IPS-NIHi11 (cell line): ENCODE results near the gene FASTK.

ENCODE experiments used
- DNase-seq: peaks from one replicate; pipeline ENCODE4 v3.0.0; 2012; ENCODE audit warnings: mixed read lengths, low spot score

The FASTK gene

DNA sequence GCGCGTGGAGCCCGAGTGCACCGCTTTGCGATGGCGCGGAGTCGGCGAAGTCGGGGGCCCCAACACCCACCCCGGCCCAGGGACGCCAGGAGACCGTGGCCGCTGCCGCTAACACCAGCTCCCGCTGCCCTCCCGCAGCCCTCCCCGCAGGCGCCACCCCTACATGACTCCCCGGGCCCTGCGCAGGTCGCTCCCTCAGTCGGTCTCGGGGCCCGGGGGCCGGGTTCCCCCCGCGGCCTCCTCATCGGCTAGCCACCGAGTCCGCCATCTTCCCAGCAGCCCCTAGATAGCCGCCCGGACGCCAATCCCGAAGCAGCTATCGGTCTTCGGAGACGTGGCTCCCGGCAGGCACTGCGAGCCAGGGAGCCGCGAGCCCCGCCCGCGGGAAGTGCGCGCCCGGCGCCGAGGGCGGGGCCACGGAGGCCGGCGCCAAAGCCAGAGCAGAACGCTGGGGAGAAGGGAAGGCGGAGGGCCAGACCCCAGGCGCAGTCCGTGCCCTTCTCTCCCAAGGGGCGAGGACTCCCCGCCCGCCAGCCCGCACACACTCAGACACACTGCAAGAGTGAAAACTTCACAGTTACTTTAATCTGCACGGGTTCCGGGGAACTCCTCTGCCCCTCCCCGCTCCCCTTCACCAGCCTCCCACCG lies at the start of gene FASTK:
FASTK (minus strand) TSS at position 288 of the 648 bp plus-strand sequence; CDS start at position 245, 43 bp downstream.
- peak; percentile 93 for DNase-seq

DNA sequence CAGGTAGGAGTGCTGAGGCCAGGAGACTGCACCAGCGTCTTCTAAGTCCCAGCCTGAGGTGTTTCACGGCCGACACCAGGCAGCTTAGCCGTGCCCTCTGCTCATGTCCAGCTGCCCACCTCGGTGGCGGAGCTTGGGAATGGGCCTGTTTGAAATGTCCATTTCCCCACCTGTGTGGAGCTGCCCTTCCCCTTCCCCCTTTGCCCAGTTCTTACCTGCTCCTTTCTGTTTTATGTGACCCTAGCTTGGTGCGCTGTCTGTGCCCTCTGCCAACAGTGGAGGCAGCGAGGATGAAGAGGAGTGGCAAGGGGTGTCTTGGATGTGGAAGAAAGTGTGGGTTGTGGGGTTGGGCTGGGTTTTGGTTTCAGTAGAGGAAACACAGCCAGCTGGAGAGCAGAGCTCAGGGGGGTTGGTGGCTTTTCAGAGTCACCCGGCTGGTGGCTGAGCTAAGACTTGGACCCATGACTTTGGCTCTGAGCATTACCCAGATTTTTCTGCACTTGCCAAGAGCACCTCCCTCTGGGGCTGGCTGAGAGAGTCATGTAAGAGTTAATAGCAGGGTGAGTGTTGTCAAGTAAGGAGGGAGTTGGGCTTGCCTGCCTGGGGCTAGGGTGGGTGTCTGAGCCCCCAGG lies 49.5 kb upstream of the FASTK start:
- no peak for DNase-seq

- no peak for DNase-seq
These were observed 48.7 kb upstream of the FASTK start for GRCh38 chr7:151129117-151129959.

DNA sequence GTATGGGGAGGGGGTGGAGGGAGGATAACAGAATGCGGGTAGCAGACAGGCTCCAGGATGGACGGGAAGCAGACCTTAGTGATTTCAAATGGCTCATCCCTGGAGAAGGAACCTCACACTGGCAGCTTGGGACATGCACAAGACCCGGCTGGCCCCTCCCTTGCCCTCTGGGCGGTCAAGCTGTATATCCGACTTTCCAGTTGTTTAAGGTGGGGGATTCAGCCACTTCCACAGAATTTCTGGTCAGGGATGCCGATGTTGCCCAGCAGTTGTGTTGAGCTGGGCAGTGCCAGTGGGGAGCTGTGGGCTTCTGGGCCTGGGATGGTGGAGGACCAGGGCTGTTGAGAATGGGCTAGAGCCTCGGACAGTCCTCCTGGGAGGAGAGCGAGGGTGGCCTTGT lies 48.1 kb upstream of the FASTK start:
- DNase-seq = no peak

GRCh38 chr7:151128144-151128543 lies 47.5 kb upstream of the FASTK start:
- no peak for DNase-seq

DNA sequence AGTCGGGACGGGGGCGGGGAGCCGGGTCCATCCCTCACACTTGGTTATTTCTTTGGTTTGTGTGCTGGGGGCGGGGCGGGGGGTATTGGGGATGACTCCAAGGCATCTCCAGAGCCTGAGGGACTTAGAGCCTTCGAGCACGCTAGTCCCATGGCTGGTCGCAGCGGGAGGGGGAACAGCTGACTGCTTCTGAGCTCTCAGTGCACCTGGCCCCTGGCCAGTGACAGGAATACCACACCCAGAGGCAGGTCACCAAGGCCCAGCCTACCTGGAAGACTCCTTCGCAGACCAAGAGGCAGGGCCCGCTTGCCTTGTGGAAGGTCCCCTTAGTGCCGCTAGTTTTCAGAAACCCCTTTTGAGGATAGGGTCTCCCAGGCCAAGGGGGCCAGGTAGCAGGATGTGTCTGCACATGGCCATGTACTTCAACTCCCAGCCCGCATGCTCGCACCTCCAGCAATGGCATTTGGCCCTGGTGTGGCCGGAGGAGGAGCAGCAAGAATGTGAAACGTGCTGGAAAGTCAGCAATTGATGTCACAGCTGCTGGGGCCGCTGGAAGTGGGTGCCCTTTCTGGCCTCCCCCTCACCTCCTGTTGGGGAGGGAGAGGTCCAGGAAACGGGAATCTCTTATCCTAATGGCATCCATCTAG lies 46.0 kb upstream of the FASTK start:
- peak; percentile 77 for DNase-seq

DNA sequence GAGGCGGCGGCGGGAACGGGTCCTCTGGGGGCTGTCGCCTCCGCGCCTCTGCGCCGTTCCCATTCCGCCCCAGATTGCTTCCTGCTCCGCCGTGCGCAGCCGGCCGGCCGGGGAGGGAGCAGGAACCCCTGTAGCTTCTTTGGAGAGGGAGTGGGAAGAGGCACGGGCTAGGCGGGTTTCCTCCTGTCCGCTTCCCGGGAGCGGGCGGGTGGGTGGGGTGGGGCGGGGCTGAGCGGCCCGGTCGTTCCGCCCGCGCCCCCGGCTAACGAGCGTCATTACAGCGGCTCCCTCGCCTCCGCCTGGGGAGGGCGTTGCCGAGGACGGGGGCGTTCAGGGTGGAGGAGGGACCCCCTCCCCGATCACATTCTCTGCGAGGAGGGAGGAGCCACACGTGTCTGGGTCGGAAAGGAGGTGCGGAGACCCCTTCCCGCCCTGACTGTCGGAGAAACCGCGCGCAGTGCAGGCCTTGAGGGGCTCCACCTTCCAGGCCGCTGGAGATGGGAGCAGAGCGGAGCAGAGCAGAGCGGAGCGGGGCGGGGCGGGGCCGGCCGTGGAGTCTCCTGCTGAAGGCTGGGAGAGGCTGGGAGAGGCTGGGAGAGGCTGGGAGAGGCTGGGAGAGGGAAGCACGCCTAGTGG lies 45.4 kb upstream of the FASTK start:
- DNase-seq = peak; percentile 88

DNA sequence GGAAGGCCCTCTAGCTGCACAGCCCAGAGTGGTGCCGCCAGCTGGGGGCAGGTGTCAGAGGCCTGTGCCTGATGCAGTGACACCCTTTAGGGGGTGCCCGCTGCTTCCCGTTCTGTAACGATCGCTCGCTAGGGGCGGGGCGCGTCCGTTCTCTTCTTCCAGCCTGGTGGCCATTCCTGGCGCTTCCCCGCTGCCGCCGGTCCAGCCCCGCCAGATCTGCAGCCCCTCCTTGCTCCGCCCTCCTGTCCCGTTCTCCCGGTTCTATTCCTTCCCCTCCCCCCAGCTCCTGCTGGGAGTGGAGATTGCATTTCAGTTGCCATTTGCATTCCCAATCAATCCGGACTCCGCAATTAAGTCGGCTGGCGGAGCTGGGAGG lies 44.8 kb upstream of the FASTK start:
- peak; percentile 88 for DNase-seq

DNA sequence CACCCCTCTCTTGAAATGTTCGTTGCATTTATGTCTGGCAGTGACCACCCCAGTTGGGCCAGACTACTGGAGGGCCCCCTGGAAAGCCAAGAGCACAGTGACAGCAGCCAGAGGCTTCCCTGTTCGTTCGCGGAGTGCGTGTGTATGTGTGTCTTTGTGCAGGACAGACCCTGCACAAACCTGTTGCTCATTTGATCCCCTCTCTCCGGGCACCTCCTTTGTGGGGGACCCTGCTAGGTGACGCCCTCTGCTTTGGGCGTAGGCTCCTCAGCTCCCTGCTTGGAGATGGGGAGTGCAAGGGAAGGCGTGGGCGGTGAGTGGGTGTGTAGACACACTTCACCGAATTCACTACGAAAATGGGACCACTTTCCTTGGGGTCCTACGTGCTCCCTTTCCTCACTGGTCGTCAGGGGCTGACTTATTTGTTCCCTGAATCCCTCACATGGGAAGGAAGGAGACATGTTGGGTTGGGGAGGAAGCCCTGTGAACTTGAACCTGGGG lies 44.3 kb upstream of the FASTK start:
- no peak for DNase-seq

DNA sequence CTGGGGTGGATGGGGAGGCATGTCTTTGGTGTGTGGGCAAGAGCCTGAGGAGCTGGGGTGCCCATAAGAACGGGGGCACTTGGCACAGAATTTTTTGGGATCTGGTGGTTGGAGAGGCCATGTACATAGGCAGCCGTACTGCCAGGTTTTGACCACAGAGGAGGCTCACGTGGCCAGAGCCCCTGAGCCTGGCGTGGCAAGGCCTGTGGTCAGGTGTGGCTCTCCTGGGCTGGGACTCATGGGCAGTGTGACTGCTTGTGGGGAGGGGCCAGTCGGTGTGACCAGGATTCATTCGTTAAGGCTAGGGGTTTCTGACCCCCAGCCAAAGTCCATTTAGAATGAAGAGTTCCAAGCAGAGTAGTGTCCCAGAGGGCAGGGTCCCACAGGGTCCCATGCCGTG lies 43.9 kb upstream of the FASTK start:
- no peak for DNase-seq

GRCh38 chr7:151123822-151124464 lies 43.3 kb upstream of the FASTK start:
- DNase-seq = peak; percentile 91

DNA sequence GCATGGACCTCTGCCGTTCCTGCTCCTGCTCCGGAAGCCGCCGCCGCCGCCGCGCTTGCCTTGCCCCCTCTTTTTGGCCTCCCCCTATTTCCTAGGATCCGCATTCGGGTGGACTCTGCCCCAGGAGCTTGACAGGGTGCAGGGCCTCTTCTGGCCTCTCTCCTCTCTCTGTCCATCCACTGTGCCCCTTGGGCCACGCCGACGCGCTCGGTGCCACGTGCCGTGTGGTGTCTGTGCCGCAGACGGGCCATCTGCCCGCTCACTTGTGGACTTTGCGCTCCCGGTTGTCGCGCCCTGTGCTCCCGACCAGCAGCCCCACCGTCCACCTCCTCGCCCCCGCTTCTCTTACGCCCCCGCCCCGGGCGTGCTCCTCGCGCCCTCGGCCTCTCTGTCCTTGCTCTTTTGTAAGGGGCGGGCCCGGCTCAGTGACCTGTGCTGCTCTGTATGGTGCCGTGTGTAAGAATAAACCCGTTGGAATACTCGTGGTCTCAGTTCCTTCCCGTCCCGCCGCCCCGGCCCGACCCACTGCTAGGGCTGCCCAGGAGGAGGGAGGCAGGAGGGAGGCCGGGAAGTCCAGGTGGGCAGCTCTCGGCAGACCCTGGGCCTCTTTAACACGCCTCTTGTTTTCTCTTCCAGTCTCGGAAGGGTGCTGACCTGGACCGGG lies 42.7 kb upstream of the FASTK start:
- no peak for DNase-seq

DNA sequence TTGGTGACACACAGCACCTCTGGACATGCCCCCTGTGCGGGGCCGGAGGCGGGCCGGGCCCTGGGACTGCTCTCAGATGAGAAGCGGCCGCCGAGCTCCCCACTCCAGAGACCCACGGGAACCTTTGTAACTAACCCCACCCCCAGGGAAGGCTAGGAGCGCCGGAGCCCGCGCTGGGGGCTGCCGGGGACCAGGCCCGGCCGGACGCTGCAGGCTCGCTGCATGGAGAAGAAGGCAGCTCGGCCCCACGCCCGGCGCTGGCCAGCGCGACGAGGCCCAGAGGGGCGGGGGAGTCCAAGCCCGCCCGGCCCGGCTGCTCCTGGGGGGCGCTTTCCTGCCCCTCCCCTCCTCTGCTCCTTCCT lies 42.2 kb upstream of the FASTK start:
- DNase-seq = no peak

GRCh38 chr7:151122276-151122675 lies 41.7 kb upstream of the FASTK start:
- peak; percentile 47 for DNase-seq

DNA sequence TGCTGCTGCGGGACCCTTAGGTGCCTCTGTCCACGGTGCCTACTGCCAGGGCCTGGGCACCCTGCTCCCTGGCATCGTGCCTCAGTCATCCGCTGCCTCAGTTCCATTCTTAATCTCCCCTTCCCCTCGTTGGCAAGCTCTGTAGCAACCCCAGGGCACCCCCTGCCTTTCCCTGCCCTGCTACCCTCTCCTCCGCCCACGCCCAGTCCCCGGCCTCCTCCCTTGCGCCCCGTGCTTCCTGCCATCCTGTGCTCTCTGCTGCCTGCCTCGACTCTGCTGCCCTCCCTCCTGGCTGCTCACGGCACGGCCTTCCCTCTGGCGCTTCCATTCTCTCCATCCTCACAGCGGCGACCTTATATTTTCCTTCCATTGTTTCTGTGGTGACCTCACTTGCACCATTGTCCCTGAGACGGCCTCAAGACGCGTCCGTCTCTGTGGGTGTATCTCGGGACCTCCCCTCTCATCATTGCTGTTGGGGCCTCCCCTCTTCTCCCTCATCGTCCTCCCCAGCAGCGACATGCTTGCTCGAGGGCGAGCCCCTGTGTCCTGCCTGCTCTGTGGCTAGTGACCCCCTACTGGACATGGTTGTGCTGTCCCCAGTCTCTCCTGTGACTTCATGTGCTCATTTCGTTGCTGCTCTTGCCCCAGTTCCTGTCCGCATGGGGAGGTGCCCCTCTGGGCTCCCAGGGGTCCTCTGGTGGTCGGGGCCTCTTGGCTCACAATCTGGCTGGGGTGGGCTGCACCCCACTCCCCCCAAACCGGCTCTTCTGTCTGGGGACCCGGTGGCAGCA lies 41.0 kb upstream of the FASTK start:
- DNase-seq = no peak

DNA sequence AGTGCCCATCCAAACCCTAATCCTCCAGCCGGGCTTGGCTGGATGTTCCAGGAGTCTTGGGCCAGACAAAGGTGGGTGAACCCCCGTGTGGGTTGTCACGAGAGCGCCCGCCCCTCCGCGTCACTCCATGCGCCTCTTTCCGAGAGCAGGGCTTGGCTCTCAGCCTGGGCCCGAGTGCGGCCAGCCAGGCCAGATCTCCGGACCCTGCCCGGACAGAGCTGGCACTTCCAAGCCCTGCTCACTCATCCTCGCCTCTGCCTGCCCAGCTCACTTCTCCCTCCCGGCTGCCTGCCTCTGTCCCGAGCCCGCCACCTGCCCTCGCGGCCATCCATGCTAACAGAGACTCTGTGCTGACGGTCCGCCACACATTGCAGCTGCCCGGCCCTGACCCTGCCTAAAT lies 40.3 kb upstream of the FASTK start:
- DNase-seq = no peak

DNA sequence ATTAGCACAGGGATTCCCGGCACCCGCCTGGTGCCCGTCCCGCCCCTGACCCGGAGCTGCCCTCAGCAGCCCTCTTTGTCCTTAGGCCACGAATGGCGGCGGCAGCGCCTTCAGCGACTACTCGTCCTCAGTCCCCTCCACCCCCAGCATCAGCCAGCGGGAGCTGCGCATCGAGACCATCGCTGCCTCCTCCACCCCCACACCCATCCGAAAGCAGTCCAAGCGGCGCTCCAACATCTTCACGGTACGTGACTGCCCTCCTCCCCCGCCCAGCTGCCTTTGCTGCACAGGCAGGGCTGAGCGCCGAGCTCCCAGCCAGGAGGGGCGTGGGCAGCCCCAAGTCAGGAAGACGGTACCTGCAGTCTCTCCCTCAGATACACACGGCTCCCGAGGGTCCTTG lies 39.3 kb upstream of the FASTK start:
- DNase-seq = no peak

DNA sequence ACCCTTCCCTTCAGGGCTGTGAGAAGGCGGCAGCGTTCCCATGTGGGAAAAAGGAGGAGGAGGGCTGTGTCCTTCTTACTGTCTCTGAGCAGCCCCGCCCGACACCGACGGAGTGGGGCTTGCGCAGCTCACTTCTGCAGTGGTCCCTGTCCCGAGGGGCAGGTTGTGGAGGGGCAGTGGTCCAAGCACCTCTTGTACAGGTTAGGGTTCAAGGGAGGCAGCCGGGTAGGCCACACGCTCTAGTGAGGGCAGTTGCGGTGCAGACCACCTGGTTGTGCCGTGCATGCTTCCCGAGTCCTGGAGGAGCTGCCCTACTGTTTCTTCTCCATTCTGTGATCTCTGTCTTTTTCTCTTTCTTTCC lies 38.4 kb upstream of the FASTK start:
- no peak for DNase-seq

GRCh38 chr7:151118108-151119054 lies 37.8 kb upstream of the FASTK start:
- no peak for DNase-seq
